Vagina (tissue), 2 donors: ENCODE data around the gene KDM4C. TPM values are rescaled to one million over a fixed set of nuclear protein-coding genes. Genes with fewer than 3 reads are reported as not detected.

ENCODE experiments used
- DNase-seq, 2 donors: peaks; one replicate each; pipeline ENCODE4 v3.0.0-alpha.2; 2017; ENCODE audit errors: extremely low spot score in 2 of 2
- H3K27ac ChIP-seq: fragments of 200-600 bp; sonication (generic); one replicate; pipeline ENCODE4 v1.5.1; 2019
- H3K27me3 ChIP-seq: fragments of 200-600 bp; sonication (generic); one replicate; pipeline ENCODE4 v1.5.1; 2019
- H3K36me3 ChIP-seq, 2 donors: fragments of 200-600 bp; sonication (generic); one replicate each; pipeline ENCODE4 v1.5.1; 2017 to 2019
- H3K4me1 ChIP-seq: fragments of 200-600 bp; sonication (generic); one replicate; pipeline ENCODE4 v1.5.1; 2019
- H3K4me3 ChIP-seq, 2 donors: fragments of 200-600 bp; sonication (generic); 1 replicate in 1 of 2; 2 replicates in 1 of 2; pipeline ENCODE4 v1.5.1; 2016 to 2019
- H3K9me3 ChIP-seq: fragments of 200-600 bp; sonication (generic); one replicate; pipeline ENCODE4 v1.5.1; 2019
- POLR2A ChIP-seq, 2 donors: fragments of 450-650 bp; IDR thresholded peaks; one replicate each; pipeline ENCODE4 v1.6.1; 2017; ENCODE audit warnings: antibody characterized with exemption in 2 of 2, mild to moderate bottlenecking in 2 of 2, moderate library complexity in 2 of 2
- POLR2AphosphoS5 ChIP-seq, 2 donors: sonication (generic); formaldehyde crosslinking; IDR thresholded peaks; one replicate each; pipeline ENCODE4 v1.9.0; 2017; ENCODE audit warnings: antibody characterized with exemption in 2 of 2, mild to moderate bottlenecking in 2 of 2, low read depth in 1 of 2; ENCODE audit not compliant: insufficient read depth in 1 of 2
- intact Hi-C: fragments of 100-400 bp; cut with DNase I; formaldehyde crosslinking; loops from one replicate; pipeline ENCODE4 v1.15.1; 2023
- total RNA-seq: library from RNA; depleted of rRNA; stranded (reverse); fragments of >200 nt; gene quantifications from one replicate; pipeline ENCODE4 v1.2.3, GENCODE V29; 2016
- TF ChIP-seq, protein P1 (sequence below), 3 experiments: fragments of 450-650 bp in 2 of 3; fragments of 200-600 bp in 1 of 3; sonication (generic) in 1 of 3; IDR thresholded peaks; one replicate each; pipeline ENCODE4 v1.5.1; 2017 to 2019; ENCODE audit warnings: antibody characterized with exemption in 3 of 3, mild to moderate bottlenecking in 2 of 3, moderate library complexity in 2 of 3

Gene KDM4C
- total RNA-seq, 1 donor from 2014 or later: 35.6 TPM

- no peak overlapping the region for H3K27ac ChIP-seq
- TF ChIP-seq POLR2AphosphoS5 (IDR thresholded peaks at IDR 0.05; ENCODE audit: insufficient read depth in 1 of 2, low read depth in 1 of 2): no peak
- TF ChIP-seq POLR2A (IDR thresholded peaks at IDR 0.05): no peak
- TF ChIP-seq, protein P1, sequence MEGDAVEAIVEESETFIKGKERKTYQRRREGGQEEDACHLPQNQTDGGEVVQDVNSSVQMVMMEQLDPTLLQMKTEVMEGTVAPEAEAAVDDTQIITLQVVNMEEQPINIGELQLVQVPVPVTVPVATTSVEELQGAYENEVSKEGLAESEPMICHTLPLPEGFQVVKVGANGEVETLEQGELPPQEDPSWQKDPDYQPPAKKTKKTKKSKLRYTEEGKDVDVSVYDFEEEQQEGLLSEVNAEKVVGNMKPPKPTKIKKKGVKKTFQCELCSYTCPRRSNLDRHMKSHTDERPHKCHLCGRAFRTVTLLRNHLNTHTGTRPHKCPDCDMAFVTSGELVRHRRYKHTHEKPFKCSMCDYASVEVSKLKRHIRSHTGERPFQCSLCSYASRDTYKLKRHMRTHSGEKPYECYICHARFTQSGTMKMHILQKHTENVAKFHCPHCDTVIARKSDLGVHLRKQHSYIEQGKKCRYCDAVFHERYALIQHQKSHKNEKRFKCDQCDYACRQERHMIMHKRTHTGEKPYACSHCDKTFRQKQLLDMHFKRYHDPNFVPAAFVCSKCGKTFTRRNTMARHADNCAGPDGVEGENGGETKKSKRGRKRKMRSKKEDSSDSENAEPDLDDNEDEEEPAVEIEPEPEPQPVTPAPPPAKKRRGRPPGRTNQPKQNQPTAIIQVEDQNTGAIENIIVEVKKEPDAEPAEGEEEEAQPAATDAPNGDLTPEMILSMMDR (IDR thresholded peaks at IDR 0.05): no peak
- H3K36me3 ChIP-seq: peaks cover 0 to 4% of the 10 kb centered on the region in 2 donors
- no peak overlapping the region for H3K4me3 ChIP-seq
- no peaks in the 10 kb centered on the region for H3K9me3 ChIP-seq
- no peaks in the 10 kb centered on the region for H3K27me3 ChIP-seq
- intact Hi-C loops: no loop called here
- H3K4me1 ChIP-seq: no peaks in the 10 kb centered on the region
- DNase-seq: no peak
Measured at GRCh38 chr9:7071916-7072315, 314.1 kb downstream of the KDM4C start.

DNA sequence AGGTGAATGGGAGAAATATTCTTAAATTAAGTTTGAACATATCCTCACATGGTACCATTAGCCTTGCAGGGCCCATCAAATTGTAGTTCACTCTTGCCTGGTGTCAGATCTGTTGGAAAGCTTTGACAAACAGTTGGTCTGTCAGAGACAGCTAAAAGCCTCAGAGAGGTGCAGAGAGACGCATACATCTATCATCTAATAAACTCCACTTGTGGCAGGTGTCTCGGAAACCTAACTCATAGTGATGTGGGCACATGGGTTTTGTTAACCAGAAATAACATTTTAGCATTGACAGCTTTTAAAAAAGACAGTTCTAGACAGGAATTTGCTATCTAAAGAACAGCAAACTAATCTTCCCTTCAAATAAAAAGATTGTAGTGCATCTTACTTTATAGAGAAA lies 315.9 kb downstream of the KDM4C start:
- no peaks in the 10 kb centered on the region for H3K4me1 ChIP-seq
- no peak overlapping the region for H3K4me3 ChIP-seq
- H3K36me3 ChIP-seq: peaks cover 0 to 13% of the 10 kb centered on the region in 2 donors
- TF ChIP-seq POLR2A (IDR thresholded peaks at IDR 0.05) (no peak), POLR2AphosphoS5 (IDR thresholded peaks at IDR 0.05; ENCODE audit: insufficient read depth in 1 of 2, low read depth in 1 of 2) (no peak)
- TF ChIP-seq, protein P1 (IDR thresholded peaks at IDR 0.05): no peak
- no peak for DNase-seq
- H3K27me3 ChIP-seq: no peaks in the 10 kb centered on the region
- H3K9me3 ChIP-seq: no peaks in the 10 kb centered on the region
- no peak overlapping the region for H3K27ac ChIP-seq
- intact Hi-C loops: no loop called here

DNA sequence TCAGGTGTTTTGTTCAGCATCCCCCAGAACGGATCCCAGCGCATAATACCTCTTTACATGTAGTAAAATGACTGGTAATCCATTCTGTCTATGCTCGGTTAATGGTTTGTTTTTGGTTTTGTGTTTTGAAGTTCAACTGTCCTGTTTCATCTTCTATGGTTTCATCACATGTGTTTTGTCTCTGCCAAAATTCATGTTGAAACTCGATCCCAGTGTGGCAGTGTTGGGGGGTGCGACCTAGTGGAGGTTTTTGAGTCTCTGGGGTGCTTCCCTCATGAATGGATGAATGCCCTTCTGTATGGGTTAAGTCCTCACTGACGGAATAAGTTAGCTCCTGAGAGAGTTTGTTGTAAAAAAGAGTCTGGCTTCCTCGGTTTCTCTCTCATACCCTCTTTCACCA lies 317.4 kb downstream of the KDM4C start:
- DNase-seq: no peak
- intact Hi-C loops: loop anchor here (5.0 kb wide), 1 partner anchor 48 kb away; no protein-coding TSS in a partner anchor
- TF ChIP-seq POLR2A (IDR thresholded peaks at IDR 0.05): no peak
- Histone ChIP-seq H3K4me1 (no peaks in the 10 kb centered on the region), H3K36me3 (peaks cover 0 to 13% of the 10 kb centered on the region in 2 donors), H3K27ac (no peak overlapping the region), H3K4me3 (no peak overlapping the region), H3K9me3 (no peaks in the 10 kb centered on the region), H3K27me3 (no peaks in the 10 kb centered on the region)

DNA sequence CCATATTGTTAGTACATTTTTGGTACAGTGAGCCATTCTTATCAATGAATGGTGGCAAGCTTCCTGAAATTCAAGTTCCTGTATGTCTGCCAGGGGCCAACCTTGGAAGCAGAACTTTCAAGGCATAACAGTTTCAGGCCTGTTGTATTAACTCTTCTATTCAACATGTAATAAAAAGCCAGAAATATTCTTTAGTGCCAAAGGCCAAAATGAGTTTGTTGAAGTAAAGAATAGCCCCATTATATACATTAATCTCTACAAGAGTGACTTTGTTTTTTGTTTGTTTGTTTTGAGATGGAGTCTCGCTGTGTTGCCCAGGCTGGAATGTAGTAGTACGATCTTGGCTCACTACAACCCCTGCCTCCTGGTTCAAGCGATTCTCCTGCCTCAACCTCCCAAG lies 321.3 kb downstream of the KDM4C start:
- no peak overlapping the region for H3K4me3 ChIP-seq
- peaks cover 0 to 13% of the 10 kb centered on the region in 2 donors for H3K36me3 ChIP-seq
- TF ChIP-seq, protein P1 (IDR thresholded peaks at IDR 0.05): no peak
- no peak for TF ChIP-seq POLR2A (IDR thresholded peaks at IDR 0.05)
- TF ChIP-seq POLR2AphosphoS5 (IDR thresholded peaks at IDR 0.05; ENCODE audit: insufficient read depth in 1 of 2, low read depth in 1 of 2): no peak
- H3K27me3 ChIP-seq: no peaks in the 10 kb centered on the region
- DNase-seq: no peak
- no peaks in the 10 kb centered on the region for H3K4me1 ChIP-seq
- no peak overlapping the region for H3K27ac ChIP-seq
- intact Hi-C loops: loop anchor here (5.0 kb wide), 1 partner anchor 52 kb away; no protein-coding TSS in a partner anchor
- no peaks in the 10 kb centered on the region for H3K9me3 ChIP-seq

DNA sequence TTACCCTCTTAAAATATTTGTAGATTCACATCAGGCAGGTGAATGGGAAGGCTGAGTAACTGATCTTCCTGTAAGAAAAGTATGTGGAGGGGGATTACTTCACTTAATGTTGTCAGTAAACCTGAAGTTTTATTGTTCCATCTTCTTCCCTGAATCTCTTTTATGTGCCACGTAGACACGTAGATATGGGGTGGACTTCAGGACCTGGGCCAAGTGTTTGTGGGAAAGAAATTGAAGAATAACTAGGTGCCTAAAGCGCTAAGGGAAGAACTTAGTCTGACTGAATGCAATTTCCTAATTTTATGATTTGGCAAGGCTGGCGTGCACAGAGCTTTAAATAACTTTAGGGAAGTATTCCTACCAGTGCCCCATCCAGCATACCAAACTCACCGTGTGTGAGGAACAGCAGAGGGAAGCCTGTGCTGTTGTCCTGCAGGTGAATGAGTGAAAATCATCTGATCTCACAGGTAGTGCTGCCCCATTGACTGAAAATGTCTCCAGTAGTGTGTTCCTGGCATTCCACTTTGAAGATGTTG lies 323.4 kb downstream of the KDM4C start:
- TF ChIP-seq, protein P1 (IDR thresholded peaks at IDR 0.05): no peak
- TF ChIP-seq POLR2AphosphoS5 (IDR thresholded peaks at IDR 0.05; ENCODE audit: insufficient read depth in 1 of 2, low read depth in 1 of 2) (no peak), POLR2A (IDR thresholded peaks at IDR 0.05) (no peak)
- Histone ChIP-seq H3K27ac (no peak overlapping the region), H3K27me3 (no peaks in the 10 kb centered on the region), H3K4me1 (no peaks in the 10 kb centered on the region), H3K36me3 (peaks cover 0 to 13% of the 10 kb centered on the region in 2 donors), H3K9me3 (no peaks in the 10 kb centered on the region), H3K4me3 (no peak overlapping the region)
- no peak for DNase-seq
- intact Hi-C loops: no loop called here
